Measurements from ENCODE around the gene MAGI2.

The MAGI2 gene

GRCh38 chr7:78450706-78451105 lies 1002.8 kb downstream of the MAGI2 start:
- Histone ChIP-seq H3K27me3 (ENCODE audit: control insufficient read depth, insufficient read depth, low read length) (no peaks in the 10 kb centered on the region), H3K4me3 (ENCODE audit: low read length) (no peak overlapping the region), H3K36me3 (ENCODE audit: control insufficient read depth, insufficient read depth, low read length) (no peaks in the 10 kb centered on the region), H3K27ac (ENCODE audit: low read depth, low read length) (no peak overlapping the region), H3K9ac (ENCODE audit: low read length) (no peak overlapping the region), H3K4me1 (ENCODE audit: control insufficient read depth, insufficient read depth, low read length) (no peaks in the 10 kb centered on the region)

GRCh38 chr7:78448911-78449310 lies 1004.6 kb downstream of the MAGI2 start:
- Histone ChIP-seq H3K4me3 (ENCODE audit: low read length) (no peak overlapping the region), H3K27ac (ENCODE audit: low read depth, low read length) (no peak overlapping the region), H3K27me3 (ENCODE audit: control insufficient read depth, insufficient read depth, low read length) (no peaks in the 10 kb centered on the region), H3K9ac (ENCODE audit: low read length) (no peak overlapping the region), H3K36me3 (ENCODE audit: control insufficient read depth, insufficient read depth, low read length) (no peaks in the 10 kb centered on the region), H3K4me1 (ENCODE audit: control insufficient read depth, insufficient read depth, low read length) (no peaks in the 10 kb centered on the region)

GRCh38 chr7:78444267-78444666 lies 1009.2 kb downstream of the MAGI2 start:
- Histone ChIP-seq H3K36me3 (ENCODE audit: control insufficient read depth, insufficient read depth, low read length) (no peaks in the 10 kb centered on the region), H3K27ac (ENCODE audit: low read depth, low read length) (no peak overlapping the region), H3K27me3 (ENCODE audit: control insufficient read depth, insufficient read depth, low read length) (no peaks in the 10 kb centered on the region), H3K9ac (ENCODE audit: low read length) (no peak overlapping the region), H3K4me1 (ENCODE audit: control insufficient read depth, insufficient read depth, low read length) (no peaks in the 10 kb centered on the region), H3K4me3 (ENCODE audit: low read length) (no peak overlapping the region)

GRCh38 chr7:78443811-78444210 lies 1009.7 kb downstream of the MAGI2 start:
- Histone ChIP-seq H3K36me3 (ENCODE audit: control insufficient read depth, insufficient read depth, low read length) (no peaks in the 10 kb centered on the region), H3K9ac (ENCODE audit: low read length) (no peak overlapping the region), H3K27ac (ENCODE audit: low read depth, low read length) (no peak overlapping the region), H3K27me3 (ENCODE audit: control insufficient read depth, insufficient read depth, low read length) (no peaks in the 10 kb centered on the region), H3K4me3 (ENCODE audit: low read length) (no peak overlapping the region), H3K4me1 (ENCODE audit: control insufficient read depth, insufficient read depth, low read length) (no peaks in the 10 kb centered on the region)

GRCh38 chr7:78441737-78442136 lies 1011.7 kb downstream of the MAGI2 start:
- H3K9ac ChIP-seq (ENCODE audit: low read length): no peak overlapping the region
- no peaks in the 10 kb centered on the region for H3K4me1 ChIP-seq (ENCODE audit: control insufficient read depth, insufficient read depth, low read length)
- H3K36me3 ChIP-seq (ENCODE audit: control insufficient read depth, insufficient read depth, low read length): no peaks in the 10 kb centered on the region
- H3K4me3 ChIP-seq (ENCODE audit: low read length): no peak overlapping the region
- H3K27me3 ChIP-seq (ENCODE audit: control insufficient read depth, insufficient read depth, low read length): no peaks in the 10 kb centered on the region
- H3K27ac ChIP-seq (ENCODE audit: low read depth, low read length): no peak overlapping the region

- Histone ChIP-seq H3K4me1 (ENCODE audit: control insufficient read depth, insufficient read depth, low read length) (no peaks in the 10 kb centered on the region), H3K4me3 (ENCODE audit: low read length) (no peak overlapping the region), H3K27me3 (ENCODE audit: control insufficient read depth, insufficient read depth, low read length) (no peaks in the 10 kb centered on the region), H3K27ac (ENCODE audit: low read depth, low read length) (no peak overlapping the region), H3K36me3 (ENCODE audit: control insufficient read depth, insufficient read depth, low read length) (no peaks in the 10 kb centered on the region), H3K9ac (ENCODE audit: low read length) (no peak overlapping the region)
Observed at GRCh38 chr7:78438433-78438832, 1015.0 kb downstream of the MAGI2 start.

GRCh38 chr7:78437118-78437517 lies 1016.3 kb downstream of the MAGI2 start:
- H3K9ac ChIP-seq (ENCODE audit: low read length): no peak overlapping the region
- no peaks in the 10 kb centered on the region for H3K27me3 ChIP-seq (ENCODE audit: control insufficient read depth, insufficient read depth, low read length)
- no peak overlapping the region for H3K27ac ChIP-seq (ENCODE audit: low read depth, low read length)
- H3K4me1 ChIP-seq (ENCODE audit: control insufficient read depth, insufficient read depth, low read length): no peaks in the 10 kb centered on the region
- H3K36me3 ChIP-seq (ENCODE audit: control insufficient read depth, insufficient read depth, low read length): no peaks in the 10 kb centered on the region
- no peak overlapping the region for H3K4me3 ChIP-seq (ENCODE audit: low read length)

- Histone ChIP-seq H3K36me3 (ENCODE audit: control insufficient read depth, insufficient read depth, low read length) (no peaks in the 10 kb centered on the region), H3K4me3 (ENCODE audit: low read length) (no peak overlapping the region), H3K9ac (ENCODE audit: low read length) (no peak overlapping the region), H3K4me1 (ENCODE audit: control insufficient read depth, insufficient read depth, low read length) (no peaks in the 10 kb centered on the region), H3K27ac (ENCODE audit: low read depth, low read length) (no peak overlapping the region), H3K27me3 (ENCODE audit: control insufficient read depth, insufficient read depth, low read length) (no peaks in the 10 kb centered on the region)
Observed at GRCh38 chr7:78435355-78435754, 1018.1 kb downstream of the MAGI2 start.

GRCh38 chr7:78434281-78434680 lies 1019.2 kb downstream of the MAGI2 start:
- Histone ChIP-seq H3K36me3 (ENCODE audit: control insufficient read depth, insufficient read depth, low read length) (no peaks in the 10 kb centered on the region), H3K4me3 (ENCODE audit: low read length) (no peak overlapping the region), H3K9ac (ENCODE audit: low read length) (no peak overlapping the region), H3K27ac (ENCODE audit: low read depth, low read length) (no peak overlapping the region), H3K4me1 (ENCODE audit: control insufficient read depth, insufficient read depth, low read length) (no peaks in the 10 kb centered on the region), H3K27me3 (ENCODE audit: control insufficient read depth, insufficient read depth, low read length) (no peaks in the 10 kb centered on the region)

GRCh38 chr7:78433421-78433820 lies 1020.0 kb downstream of the MAGI2 start:
- H3K27ac ChIP-seq (ENCODE audit: low read depth, low read length): no peak overlapping the region
- no peak overlapping the region for H3K4me3 ChIP-seq (ENCODE audit: low read length)
- no peaks in the 10 kb centered on the region for H3K4me1 ChIP-seq (ENCODE audit: control insufficient read depth, insufficient read depth, low read length)
- H3K27me3 ChIP-seq (ENCODE audit: control insufficient read depth, insufficient read depth, low read length): no peaks in the 10 kb centered on the region
- no peak overlapping the region for H3K9ac ChIP-seq (ENCODE audit: low read length)
- no peaks in the 10 kb centered on the region for H3K36me3 ChIP-seq (ENCODE audit: control insufficient read depth, insufficient read depth, low read length)

- no peaks in the 10 kb centered on the region for H3K36me3 ChIP-seq (ENCODE audit: control insufficient read depth, insufficient read depth, low read length)
- H3K4me3 ChIP-seq (ENCODE audit: low read length): no peak overlapping the region
- no peak overlapping the region for H3K9ac ChIP-seq (ENCODE audit: low read length)
- H3K4me1 ChIP-seq (ENCODE audit: control insufficient read depth, insufficient read depth, low read length): no peaks in the 10 kb centered on the region
- H3K27me3 ChIP-seq (ENCODE audit: control insufficient read depth, insufficient read depth, low read length): no peaks in the 10 kb centered on the region
- H3K27ac ChIP-seq (ENCODE audit: low read depth, low read length): no peak overlapping the region
Observed at GRCh38 chr7:78429878-78430277, 1023.6 kb downstream of the MAGI2 start.

GRCh38 chr7:78427209-78427608 lies 1026.3 kb downstream of the MAGI2 start:
- Histone ChIP-seq H3K9ac (ENCODE audit: low read length) (no peak overlapping the region), H3K27me3 (ENCODE audit: control insufficient read depth, insufficient read depth, low read length) (no peaks in the 10 kb centered on the region), H3K27ac (ENCODE audit: low read depth, low read length) (no peak overlapping the region), H3K4me1 (ENCODE audit: control insufficient read depth, insufficient read depth, low read length) (no peaks in the 10 kb centered on the region), H3K4me3 (ENCODE audit: low read length) (no peak overlapping the region), H3K36me3 (ENCODE audit: control insufficient read depth, insufficient read depth, low read length) (no peaks in the 10 kb centered on the region)

- Histone ChIP-seq H3K27me3 (ENCODE audit: control insufficient read depth, insufficient read depth, low read length) (no peaks in the 10 kb centered on the region), H3K4me1 (ENCODE audit: control insufficient read depth, insufficient read depth, low read length) (no peaks in the 10 kb centered on the region), H3K4me3 (ENCODE audit: low read length) (no peak overlapping the region), H3K9ac (ENCODE audit: low read length) (no peak overlapping the region), H3K36me3 (ENCODE audit: control insufficient read depth, insufficient read depth, low read length) (no peaks in the 10 kb centered on the region), H3K27ac (ENCODE audit: low read depth, low read length) (no peak overlapping the region)
Observed at GRCh38 chr7:78420001-78420400, 1033.5 kb downstream of the MAGI2 start.

Measured in rectal smooth muscle tissue (tissue), 1 donor.